ENCODE measurements around the gene EFCAB5. TPM values are rescaled to one million over a fixed set of nuclear protein-coding genes. Genes with fewer than 3 reads are reported as not detected.

The EFCAB5 gene
- total and polyA plus RNA-seq, 12 donors = 0.06 to 0.52 (median 0.15) TPM; not detected in 8

DNA sequence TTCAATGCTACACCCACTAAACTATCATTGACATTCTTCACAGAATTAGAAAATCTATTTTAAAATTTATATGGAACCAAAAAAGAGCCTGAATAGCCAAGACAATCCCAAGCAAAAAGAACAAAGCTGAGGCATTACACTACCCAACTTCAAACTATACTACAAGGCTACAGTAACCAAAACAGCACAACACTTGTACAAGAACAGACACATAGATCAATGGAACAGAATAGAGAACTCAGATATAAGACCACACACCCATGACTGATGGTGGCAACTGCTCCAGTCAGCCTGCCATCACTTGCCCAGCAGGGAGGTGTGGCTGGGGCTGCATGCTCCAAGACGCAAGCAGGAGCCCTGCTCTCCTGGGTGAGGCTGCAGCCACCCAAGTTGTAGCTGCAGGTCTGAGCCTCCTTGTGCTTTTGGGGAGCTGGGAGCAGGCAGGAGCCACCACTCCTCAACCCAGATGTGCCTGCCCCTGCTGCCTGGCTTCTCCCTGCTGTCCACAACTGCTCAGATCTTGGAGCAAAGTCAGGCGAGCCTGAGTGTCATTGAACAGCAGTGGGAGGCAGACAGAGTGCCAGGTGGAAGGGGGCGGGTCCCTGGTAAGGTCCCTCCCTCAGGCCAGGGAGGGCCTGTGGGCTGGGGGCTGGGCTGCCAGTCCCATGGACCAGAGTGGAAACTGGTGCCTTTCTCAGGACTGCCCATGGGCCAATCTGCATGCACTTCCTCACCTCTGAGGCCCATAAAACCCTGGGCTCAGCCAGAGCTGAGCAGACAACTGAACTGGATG, 36.2 kb upstream of the EFCAB5 start:
- TF ChIP-seq, protein P1, sequence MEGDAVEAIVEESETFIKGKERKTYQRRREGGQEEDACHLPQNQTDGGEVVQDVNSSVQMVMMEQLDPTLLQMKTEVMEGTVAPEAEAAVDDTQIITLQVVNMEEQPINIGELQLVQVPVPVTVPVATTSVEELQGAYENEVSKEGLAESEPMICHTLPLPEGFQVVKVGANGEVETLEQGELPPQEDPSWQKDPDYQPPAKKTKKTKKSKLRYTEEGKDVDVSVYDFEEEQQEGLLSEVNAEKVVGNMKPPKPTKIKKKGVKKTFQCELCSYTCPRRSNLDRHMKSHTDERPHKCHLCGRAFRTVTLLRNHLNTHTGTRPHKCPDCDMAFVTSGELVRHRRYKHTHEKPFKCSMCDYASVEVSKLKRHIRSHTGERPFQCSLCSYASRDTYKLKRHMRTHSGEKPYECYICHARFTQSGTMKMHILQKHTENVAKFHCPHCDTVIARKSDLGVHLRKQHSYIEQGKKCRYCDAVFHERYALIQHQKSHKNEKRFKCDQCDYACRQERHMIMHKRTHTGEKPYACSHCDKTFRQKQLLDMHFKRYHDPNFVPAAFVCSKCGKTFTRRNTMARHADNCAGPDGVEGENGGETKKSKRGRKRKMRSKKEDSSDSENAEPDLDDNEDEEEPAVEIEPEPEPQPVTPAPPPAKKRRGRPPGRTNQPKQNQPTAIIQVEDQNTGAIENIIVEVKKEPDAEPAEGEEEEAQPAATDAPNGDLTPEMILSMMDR (IDR thresholded peaks at IDR 0.05) = no peak
- H3K36me3 ChIP-seq = no peaks in the 10 kb centered on the region
- ATAC-seq (no peak), DNase-seq (no peak)
- H3K9me3 ChIP-seq = peaks cover 0 to 10% (median 0%) of the 10 kb centered on the region in 11 donors
- no peak overlapping the region for H3K27ac ChIP-seq
- peaks cover 0 to 8% (median 0%) of the 10 kb centered on the region in 9 donors for H3K4me1 ChIP-seq
- intact Hi-C loops (cut with DNase I) = no loop called here
- no peaks in the 10 kb centered on the region for H3K27me3 ChIP-seq
- no peak overlapping the region for H3K4me3 ChIP-seq
- 97 to 98% methylated on average over 3 of the region's 3 CpGs for WGBS, 2 donors

DNA sequence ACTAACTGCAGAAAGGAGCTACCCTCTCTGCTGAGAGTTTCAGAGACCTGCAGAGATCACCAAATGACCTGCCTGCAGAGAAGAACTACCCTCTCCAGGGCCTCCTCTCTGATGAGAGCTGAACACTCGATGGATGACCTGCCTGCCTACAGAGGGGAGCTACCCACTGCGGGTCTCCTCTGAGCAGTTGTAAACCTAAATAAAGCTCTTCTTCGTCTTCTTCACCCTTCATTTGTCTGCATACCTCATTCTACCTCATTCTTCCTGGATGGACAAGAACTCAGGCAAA, 35.6 kb upstream of the EFCAB5 start:
- ATAC-seq (no peak), DNase-seq (no peak)
- Histone ChIP-seq H3K4me3 (no peak overlapping the region), H3K4me1 (peaks cover 0 to 8% (median 0%) of the 10 kb centered on the region in 9 donors), H3K36me3 (no peaks in the 10 kb centered on the region), H3K9me3 (peaks cover 0 to 10% (median 0%) of the 10 kb centered on the region in 11 donors), H3K27ac (no peak overlapping the region), H3K27me3 (no peaks in the 10 kb centered on the region)
- WGBS, 2 donors = 93 to 94% methylated on average over 3 of the region's 3 CpGs
- TF ChIP-seq, protein P1 (IDR thresholded peaks at IDR 0.05) = no peak
- intact Hi-C loops (cut with DNase I) = no loop called here

DNA sequence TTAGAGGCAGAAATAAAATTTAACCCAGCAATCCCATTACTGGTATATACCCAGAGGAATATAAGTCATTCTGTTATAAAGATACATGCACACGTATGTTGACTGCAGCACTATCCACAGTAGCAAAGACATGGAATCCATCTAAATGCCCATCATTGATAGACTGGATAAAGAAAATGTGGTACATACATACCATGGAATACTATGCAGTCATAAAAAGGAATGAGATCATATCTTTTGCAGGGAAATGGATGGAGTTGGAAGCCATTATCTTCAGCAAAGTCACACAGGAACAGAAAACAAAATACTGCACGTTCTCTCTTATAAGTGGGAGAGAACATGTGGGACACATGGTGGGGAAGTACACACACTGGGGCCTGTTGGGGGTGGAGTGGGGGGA, 34.5 kb upstream of the EFCAB5 start:
- Histone ChIP-seq H3K4me3 (no peak overlapping the region), H3K9me3 (peaks cover 0 to 10% (median 0%) of the 10 kb centered on the region in 11 donors), H3K4me1 (peaks cover 0 to 9% (median 0%) of the 10 kb centered on the region in 9 donors), H3K36me3 (no peaks in the 10 kb centered on the region), H3K27ac (no peak overlapping the region), H3K27me3 (no peaks in the 10 kb centered on the region)
- ATAC-seq = no peak
- no peak for DNase-seq
- TF ChIP-seq, protein P1 (IDR thresholded peaks at IDR 0.05) = no peak
- intact Hi-C loops (cut with DNase I) = no loop called here
- WGBS, 2 donors = 96 to 97% methylated on average over 2 of the region's 2 CpGs

DNA sequence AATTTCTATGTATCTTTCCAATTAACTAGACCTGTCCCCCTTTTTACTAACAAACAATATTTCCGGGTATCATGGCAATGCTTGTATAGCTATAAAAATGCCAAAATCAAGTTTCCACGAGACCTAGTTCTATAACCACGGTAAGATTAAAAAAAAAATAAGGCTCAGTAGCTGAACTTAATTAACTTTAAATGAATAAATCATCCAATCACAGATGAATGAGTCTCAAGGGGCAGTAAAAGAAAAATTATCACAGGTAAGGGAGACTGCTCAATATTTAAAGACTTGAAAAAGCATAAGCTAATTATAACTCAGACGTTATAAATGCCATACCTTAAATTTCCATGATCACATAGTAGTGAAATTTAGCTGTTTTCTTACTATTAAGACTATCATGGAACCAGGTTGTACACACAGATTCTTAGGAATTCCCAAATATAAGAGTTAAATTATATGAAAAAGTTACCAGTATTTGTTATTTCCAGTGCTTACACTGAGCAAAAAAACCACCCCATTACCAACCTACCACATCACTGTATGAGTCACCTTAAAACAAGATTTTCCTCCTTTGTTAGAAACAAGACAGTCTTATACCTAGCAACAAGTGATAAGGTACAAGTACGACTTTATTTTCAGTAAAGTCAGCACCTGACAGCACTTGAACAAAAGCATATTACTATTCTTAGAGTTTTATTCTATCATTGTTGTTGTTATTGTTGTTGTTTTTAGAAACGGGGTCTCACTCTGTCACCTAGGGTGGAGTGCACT, 32.0 kb upstream of the EFCAB5 start:
- H3K27ac ChIP-seq = no peak overlapping the region
- DNase-seq (no peak), ATAC-seq (no peak)
- WGBS, 2 donors = 72 to 76% methylated on average over 6 of the region's 6 CpGs
- no peaks in the 10 kb centered on the region for H3K27me3 ChIP-seq
- peaks cover 0 to 7% (median 0%) of the 10 kb centered on the region in 9 donors for H3K36me3 ChIP-seq
- peaks cover 0 to 10% (median 0%) of the 10 kb centered on the region in 11 donors for H3K9me3 ChIP-seq
- intact Hi-C loops (cut with DNase I) = loop anchor here in 2 of 10 donors (5.0 to 10.0 kb wide), 2 partner anchors 45 to 67 kb away; no protein-coding TSS in a partner anchor
- TF ChIP-seq, protein P1 (IDR thresholded peaks at IDR 0.05) = no peak
- no peak overlapping the region for H3K4me3 ChIP-seq
- H3K4me1 ChIP-seq = peaks cover 0 to 6% (median 0%) of the 10 kb centered on the region in 9 donors
